ENCODE data around the gene ATP6AP1.
"Not testable (repeated sequence)": the region's sequence is repeated elsewhere in the genome, so short reads cannot be mapped to it uniquely, and the experiment has no call there.

The ATP6AP1 gene

DNA sequence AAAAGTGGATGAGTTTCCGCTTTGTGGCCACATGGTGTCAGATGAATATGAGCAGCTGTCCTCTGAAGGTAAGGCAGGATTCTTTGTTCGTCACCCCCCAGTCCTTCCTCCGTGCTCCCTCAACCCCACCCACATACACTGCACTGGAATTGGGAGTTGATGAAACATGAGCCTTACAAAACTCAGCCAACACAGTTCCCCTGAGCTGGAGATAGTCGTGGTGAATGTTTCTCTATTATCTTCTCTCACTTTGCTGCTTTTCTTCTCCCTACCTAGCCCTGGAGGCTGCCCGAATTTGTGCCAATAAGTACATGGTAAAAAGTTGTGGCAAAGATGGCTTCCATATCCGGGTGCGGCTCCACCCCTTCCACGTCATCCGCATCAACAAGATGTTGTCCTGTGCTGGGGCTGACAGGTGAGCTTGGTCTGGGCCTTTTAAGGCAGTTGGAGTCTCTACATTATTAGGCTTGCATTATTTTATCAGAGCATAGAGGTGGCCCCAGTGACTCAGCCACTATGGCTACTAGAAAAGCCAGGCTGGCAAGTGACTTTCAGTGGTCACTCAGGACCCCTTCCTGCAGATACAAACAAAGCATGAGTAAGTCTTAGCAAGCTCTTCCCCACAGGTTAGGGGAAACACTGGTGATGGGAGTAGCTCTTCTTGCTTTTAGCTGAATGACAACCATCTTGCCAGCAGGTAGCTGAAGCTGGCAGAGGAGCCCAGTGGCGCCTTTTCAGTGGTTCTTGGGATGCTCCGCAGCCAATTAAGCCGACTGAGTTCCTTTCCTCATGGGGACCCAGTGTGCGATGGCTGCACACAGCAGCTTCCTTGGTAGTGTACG is 28.7 kb upstream of the ATP6AP1 start:
- peak; percentile 34 for DNase-seq

DNA sequence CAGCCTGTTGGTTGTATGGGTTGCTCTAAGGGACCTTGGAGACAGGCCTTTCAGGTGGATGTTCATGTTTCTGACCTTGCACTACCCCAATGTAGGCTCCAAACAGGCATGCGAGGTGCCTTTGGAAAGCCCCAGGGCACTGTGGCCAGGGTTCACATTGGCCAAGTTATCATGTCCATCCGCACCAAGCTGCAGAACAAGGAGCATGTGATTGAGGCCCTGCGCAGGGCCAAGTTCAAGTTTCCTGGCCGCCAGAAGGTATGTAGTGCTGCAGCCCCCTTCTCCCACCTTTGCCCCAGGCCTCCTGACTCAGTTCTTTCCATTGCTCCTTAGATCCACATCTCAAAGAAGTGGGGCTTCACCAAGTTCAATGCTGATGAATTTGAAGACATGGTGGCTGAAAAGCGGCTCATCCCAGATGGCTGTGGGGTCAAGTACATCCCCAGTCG is 28.1 kb upstream of the ATP6AP1 start:
- DNase-seq: not testable (repeated sequence)

- DNase-seq: no peak
Measured at GRCh38 chrX:154401045-154401799, 27.3 kb upstream of the ATP6AP1 start.

- DNase-seq: no peak
Measured at GRCh38 chrX:154401918-154402621, 26.4 kb upstream of the ATP6AP1 start.

- no peak for DNase-seq
Measured at GRCh38 chrX:154402622-154403127, 25.8 kb upstream of the ATP6AP1 start.

DNA sequence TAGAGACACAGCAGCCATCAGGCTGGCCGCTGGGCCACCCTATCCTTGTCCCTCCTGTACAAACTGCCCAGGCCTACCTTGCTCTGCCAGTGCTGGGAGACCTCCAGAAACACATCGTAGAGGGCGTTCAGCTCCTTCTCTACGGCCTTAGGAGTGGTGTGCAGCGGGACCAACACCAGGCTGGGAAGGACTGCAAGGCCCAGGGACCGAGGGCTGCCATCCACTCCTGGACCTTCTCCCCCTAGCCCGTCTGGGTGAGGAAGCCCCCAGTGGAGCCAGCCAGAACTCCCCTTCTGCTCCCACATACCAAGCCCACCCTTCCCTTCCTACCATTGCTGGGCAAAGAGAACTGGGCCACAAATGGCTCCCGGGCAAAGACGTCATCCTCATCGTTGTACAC is 25.3 kb upstream of the ATP6AP1 start:
- no peak for DNase-seq

- no peak for DNase-seq
Measured at GRCh38 chrX:154403858-154404257, 24.6 kb upstream of the ATP6AP1 start.

- DNase-seq: no peak
Measured at GRCh38 chrX:154404625-154405192, 23.8 kb upstream of the ATP6AP1 start.

GRCh38 chrX:154408659-154409221 is 19.7 kb upstream of the ATP6AP1 start:
- DNase-seq: no peak

DNA sequence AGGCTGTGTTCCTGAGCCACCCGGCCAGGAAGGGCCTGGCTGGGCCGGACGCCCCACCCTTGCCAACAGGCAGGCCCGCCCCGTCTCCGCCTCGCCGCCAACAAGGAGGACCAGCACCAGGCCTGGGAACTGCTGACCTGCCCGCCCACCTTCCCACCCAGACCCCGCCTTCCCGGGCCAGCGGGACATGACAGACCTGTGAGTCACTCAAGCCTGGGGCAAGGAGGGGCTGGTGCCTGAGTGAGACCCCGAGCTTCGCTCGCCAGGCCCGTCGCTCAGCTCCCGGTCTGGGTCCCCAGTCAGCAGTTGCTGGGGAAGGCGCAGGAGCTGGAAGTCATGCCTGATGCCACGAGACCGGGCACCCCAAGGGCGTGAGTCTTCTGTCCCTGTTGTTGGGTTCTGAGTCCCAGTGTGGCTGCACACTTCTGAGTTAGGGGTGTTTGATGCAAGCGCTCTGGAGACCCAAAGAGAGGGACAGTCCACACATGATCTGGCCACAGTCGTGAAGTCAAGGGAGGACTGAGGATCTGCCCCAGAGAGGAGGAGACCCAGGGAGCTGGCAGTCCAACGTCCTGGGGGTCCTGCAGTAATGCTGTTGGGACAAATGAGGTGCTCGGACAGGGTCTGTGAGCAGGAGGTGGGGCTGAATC is 19.1 kb upstream of the ATP6AP1 start, which contains the start of gene DNASE1L1:
Gene DNASE1L1 (minus strand): TSS at position 33 of the 650 bp plus-strand sequence. CDS start 3,686 bp downstream, outside the sequence.
- no peak for DNase-seq

- peak; percentile 39 for DNase-seq
Measured at GRCh38 chrX:154411981-154412340, 16.5 kb upstream of the ATP6AP1 start.

DNA sequence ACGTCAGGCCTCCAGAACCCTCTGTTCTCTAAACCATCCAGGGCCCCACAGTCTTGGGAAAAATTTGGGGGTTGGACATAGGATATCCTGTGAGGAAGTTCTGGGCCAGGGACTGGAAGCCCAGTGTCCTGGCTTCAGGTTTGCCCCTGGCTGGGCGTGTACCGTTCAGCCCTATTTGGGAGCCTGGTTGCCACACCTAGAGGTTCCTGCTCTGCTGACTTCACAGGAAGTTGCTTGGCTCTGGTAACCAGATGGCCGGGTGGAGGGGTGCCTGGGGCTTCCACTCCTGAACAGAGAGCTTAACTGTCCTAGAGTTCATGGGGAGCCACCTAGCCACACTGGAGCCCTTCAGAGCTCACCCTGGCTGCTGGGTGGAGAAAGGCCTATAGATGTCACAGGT is 16.0 kb upstream of the ATP6AP1 start:
- DNase-seq: no peak

GRCh38 chrX:154413142-154413541 is 15.3 kb upstream of the ATP6AP1 start:
- no peak for DNase-seq

DNA sequence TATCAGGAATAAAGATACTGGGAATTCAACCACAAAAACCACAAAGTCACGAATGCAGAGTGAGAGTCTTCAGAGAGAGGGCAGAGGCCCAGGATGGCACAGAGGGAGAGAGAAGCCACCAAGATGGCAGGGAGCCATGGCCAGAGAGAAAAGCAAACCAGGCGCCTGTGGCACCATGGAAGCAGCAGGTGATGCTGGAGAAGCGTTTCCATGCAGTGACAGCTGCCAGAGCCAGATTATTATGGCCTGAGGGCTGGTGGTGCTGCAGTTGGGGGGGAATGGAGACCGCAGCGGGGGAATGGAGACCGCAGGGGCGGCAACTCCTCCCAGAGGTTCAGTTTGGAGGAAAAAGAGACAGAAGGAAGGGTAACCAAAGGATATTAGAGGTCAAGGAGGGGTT is 11.3 kb upstream of the ATP6AP1 start:
- no peak for DNase-seq

GRCh38 chrX:154419189-154419588 is 9.3 kb upstream of the ATP6AP1 start:
- DNase-seq: no peak

DNA sequence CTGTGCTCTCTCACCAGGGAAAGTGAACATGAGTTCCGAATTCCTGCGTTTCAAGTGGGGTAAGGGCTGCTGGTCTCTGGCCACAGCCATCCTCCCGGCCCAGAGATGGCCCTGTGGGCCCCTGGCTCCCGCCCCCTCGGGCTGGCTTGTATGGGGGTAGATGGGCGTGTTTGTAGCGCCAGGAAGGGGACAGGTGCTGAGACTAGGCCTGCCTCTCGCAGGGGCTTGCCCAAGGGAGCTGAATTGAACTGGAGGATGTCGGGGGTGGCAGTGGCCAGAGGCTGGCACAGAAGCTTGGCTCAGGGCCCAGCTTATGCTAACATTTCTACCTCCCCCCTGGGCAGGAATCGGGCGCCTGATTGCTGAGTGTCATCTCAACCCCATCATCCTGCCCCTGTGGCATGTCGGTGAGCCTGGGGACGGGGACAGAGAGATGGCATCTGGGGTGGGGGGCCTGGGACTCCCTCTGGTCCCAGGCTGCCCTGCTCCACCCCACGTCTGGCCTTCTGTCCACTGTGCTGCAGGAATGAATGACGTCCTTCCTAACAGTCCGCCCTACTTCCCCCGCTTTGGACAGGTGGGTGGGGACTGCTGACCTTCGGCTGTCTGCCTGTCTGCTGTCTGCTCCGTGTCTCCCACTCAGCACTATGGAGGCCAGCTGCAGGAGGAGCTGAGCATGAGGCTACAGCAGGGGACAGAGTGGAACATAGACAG is 8.6 kb upstream of the ATP6AP1 start:
- no peak for DNase-seq

DNA sequence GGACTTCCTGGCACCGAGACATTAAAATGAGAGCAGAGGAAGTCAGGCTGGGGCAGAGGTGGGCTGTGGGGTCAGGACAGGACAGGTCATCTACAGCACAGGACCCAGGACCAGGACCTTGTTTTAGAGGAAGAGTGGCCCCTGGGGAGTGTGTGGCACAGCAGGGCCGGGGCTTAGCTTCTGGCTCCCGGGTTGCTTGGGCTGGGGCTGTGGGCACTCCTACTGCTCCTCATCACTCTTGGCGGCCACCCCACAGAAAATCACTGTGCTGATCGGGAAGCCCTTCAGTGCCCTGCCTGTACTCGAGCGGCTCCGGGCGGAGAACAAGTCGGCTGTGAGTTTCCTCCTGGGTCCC is 8.1 kb upstream of the ATP6AP1 start:
- no peak for DNase-seq

GRCh38 chrX:154426916-154427770 is 1.3 kb upstream of the ATP6AP1 start:
- no peak for DNase-seq

GRCh38 chrX:154429711-154430110 is 1.2 kb downstream of the ATP6AP1 start:
- no peak for DNase-seq

- no peak for DNase-seq
Measured at GRCh38 chrX:154430479-154430878, 2.0 kb downstream of the ATP6AP1 start.

Measured in activated CD4-positive, alpha-beta T cell treated with anti-CD3 and anti-CD28 coated beads, Interleukin-2, amount 50 U/mL, for 1 hour (primary cell).